GM18909 (cell line): ENCODE data around the gene CYP17A1.
A peak's percentile ranks its signal among the peaks of the same experiment; 100 is the strongest.

ENCODE experiments used
- ATAC-seq: cut with Tn5 transposase; IDR thresholded peaks from one replicate; pipeline ENCODE4 v1.9.1; 2021; ENCODE audit warnings: mild to moderate bottlenecking; ENCODE audit not compliant: unreplicated experiment, poor library complexity

The CYP17A1 gene

GRCh38 chr10:102812231-102812876, 24.9 kb downstream of the CYP17A1 start:
- ATAC-seq = no peak

GRCh38 chr10:102811346-102811745, 25.9 kb downstream of the CYP17A1 start:
- no peak for ATAC-seq

GRCh38 chr10:102808380-102808779, 28.8 kb downstream of the CYP17A1 start:
- no peak for ATAC-seq

- ATAC-seq = no peak
Measured at GRCh38 chr10:102804382-102805055, 32.7 kb downstream of the CYP17A1 start.

GRCh38 chr10:102802920-102803534, 34.2 kb downstream of the CYP17A1 start:
- no peak for ATAC-seq

GRCh38 chr10:102801978-102802377, 35.2 kb downstream of the CYP17A1 start:
- ATAC-seq = no peak

- no peak for ATAC-seq
Measured at GRCh38 chr10:102801496-102801895, 35.7 kb downstream of the CYP17A1 start.

GRCh38 chr10:102800611-102801335, 36.4 kb downstream of the CYP17A1 start:
- ATAC-seq = no peak

- no peak for ATAC-seq
Measured at GRCh38 chr10:102799691-102800471, 37.3 kb downstream of the CYP17A1 start.

GRCh38 chr10:102796407-102797176, 40.6 kb downstream of the CYP17A1 start:
- ATAC-seq = peak; percentile 98

- peak; percentile 28 for ATAC-seq
Measured at GRCh38 chr10:102795453-102796406, 41.5 kb downstream of the CYP17A1 start.

GRCh38 chr10:102791754-102792395, 45.3 kb downstream of the CYP17A1 start:
- no peak for ATAC-seq

- ATAC-seq = no peak
Measured at GRCh38 chr10:102785818-102786217, 51.4 kb downstream of the CYP17A1 start.

GRCh38 chr10:102783568-102783967, 53.6 kb downstream of the CYP17A1 start:
- ATAC-seq = no peak

GRCh38 chr10:102782673-102783551, 54.3 kb downstream of the CYP17A1 start:
- no peak for ATAC-seq

GRCh38 chr10:102781921-102782557, 55.2 kb downstream of the CYP17A1 start:
- no peak for ATAC-seq
